ENCODE results near the gene TET3.

TET3 gene

GRCh38 chr2:74019516-74019915 lies 34.8 kb downstream of the TET3 start:
- TF ChIP-seq CTCF (IDR thresholded peaks at IDR 0.05; ENCODE audit: low read depth, low read length, missing control alignments), result no peak
- in situ Hi-C loops (cut with HindIII; ENCODE audit: low sequenced_read_pairs), result no loop called here
- DNase-seq (ENCODE audit: low read depth), result no peak
- H3K4me3 ChIP-seq (ENCODE audit: low read depth, low read length), result no peak overlapping the region

- no peak for TF ChIP-seq CTCF (IDR thresholded peaks at IDR 0.05; ENCODE audit: low read depth, low read length, missing control alignments)
- in situ Hi-C loops (cut with HindIII; ENCODE audit: low sequenced_read_pairs), result no loop called here
- no peak for DNase-seq (ENCODE audit: low read depth)
- H3K4me3 ChIP-seq (ENCODE audit: low read depth, low read length), result no peak overlapping the region
Observed at GRCh38 chr2:74020702-74021406, 36.1 kb downstream of the TET3 start.

GRCh38 chr2:74021407-74021755 lies 36.7 kb downstream of the TET3 start:
- in situ Hi-C loops (cut with HindIII; ENCODE audit: low sequenced_read_pairs), result no loop called here
- no peak overlapping the region for H3K4me3 ChIP-seq (ENCODE audit: low read depth, low read length)

GRCh38 chr2:74024216-74024615 lies 39.5 kb downstream of the TET3 start:
- in situ Hi-C loops (cut with HindIII; ENCODE audit: low sequenced_read_pairs), result no loop called here

More at GRCh38 chr2:74021407-74021755, 36.7 kb downstream of the TET3 start:
- TF ChIP-seq CTCF (IDR thresholded peaks at IDR 0.05; ENCODE audit: low read depth, low read length, missing control alignments), result no peak
- no peak for DNase-seq (ENCODE audit: low read depth)

GRCh38 chr2:74025971-74026612 lies 41.4 kb downstream of the TET3 start:
- no peak overlapping the region for H3K4me3 ChIP-seq (ENCODE audit: low read depth, low read length)
- TF ChIP-seq CTCF (IDR thresholded peaks at IDR 0.05; ENCODE audit: low read depth, low read length, missing control alignments), result no peak
- in situ Hi-C loops (cut with HindIII; ENCODE audit: low sequenced_read_pairs), result no loop called here
- DNase-seq (ENCODE audit: low read depth), result no peak

More at GRCh38 chr2:74024216-74024615, 39.5 kb downstream of the TET3 start:
- no peak for DNase-seq (ENCODE audit: low read depth)
- no peak overlapping the region for H3K4me3 ChIP-seq (ENCODE audit: low read depth, low read length)
- TF ChIP-seq CTCF (IDR thresholded peaks at IDR 0.05; ENCODE audit: low read depth, low read length, missing control alignments), result no peak

- H3K4me3 ChIP-seq (ENCODE audit: low read depth, low read length), result no peak overlapping the region
- DNase-seq (ENCODE audit: low read depth), result no peak
- no peak for TF ChIP-seq CTCF (IDR thresholded peaks at IDR 0.05; ENCODE audit: low read depth, low read length, missing control alignments)
- in situ Hi-C loops (cut with HindIII; ENCODE audit: low sequenced_read_pairs), result no loop called here
Observed at GRCh38 chr2:74026687-74027241, 42.1 kb downstream of the TET3 start.
